ENCODE data around the gene SCAMP5.

- TF ChIP-seq CTCF (conservative IDR thresholded peaks at IDR 0.05) (no peak), EZH2 (IDR thresholded peaks at IDR 0.05; ENCODE audit: low read depth) (no peak)
Measured at GRCh38 chr15:74962671-74963070, 32.7 kb upstream of the SCAMP5 start.
